Endometrial microvascular endothelial cells (primary cell): ENCODE results near the gene ARL2BP. TPM values are rescaled to one million over a fixed set of nuclear protein-coding genes. Genes with fewer than 3 reads are reported as not detected.

Experiments
- in situ Hi-C: cut with HindIII; loops from 2 replicates; pipeline ENCODE4 v1.10.0; 2017; ENCODE audit warnings: low sequenced_read_pairs, low pct_unique_long_range_greater_than_20kb; ENCODE audit errors: inconsistent ontology term
- total RNA-seq: library from RNA; depleted of rRNA; stranded (reverse); fragments of >200 nt; gene quantifications from one replicate; pipeline ENCODE4 v1.2.3, GENCODE V29; 2015; ENCODE audit errors: inconsistent ontology term

Gene ARL2BP
- total RNA-seq, 1 donor from 2014 or later: 132 TPM

- in situ Hi-C loops: no loop called here
Observed at GRCh38 chr16:57300387-57301125, 55.5 kb downstream of the ARL2BP start.

- in situ Hi-C loops: no loop called here
Observed at GRCh38 chr16:57301126-57301817, 56.2 kb downstream of the ARL2BP start.

Other genes starting within 250 kb of the ARL2BP start
- gene CPNE2, start 152.7 kb upstream of the ARL2BP start, total RNA-seq: 87.9 TPM
- gene PSME3IP1, start 59.2 kb upstream of the ARL2BP start, total RNA-seq: 34.1 TPM
- 37.4 TPM for gene RSPRY1, start 58.9 kb upstream of the ARL2BP start, total RNA-seq
- gene PLLP, start 39.4 kb downstream of the ARL2BP start, total RNA-seq: 0.56 TPM
- gene CCL22, start 113.5 kb downstream of the ARL2BP start, total RNA-seq: not detected
- gene CX3CL1, start 127.2 kb downstream of the ARL2BP start, total RNA-seq: 1.0 TPM
- not detected for gene CCL17, start 159.5 kb downstream of the ARL2BP start, total RNA-seq
- 87.3 TPM for gene CIAPIN1, start 202.1 kb downstream of the ARL2BP start, total RNA-seq
- gene COQ9, start 202.2 kb downstream of the ARL2BP start, total RNA-seq: 52.5 TPM
- 114 TPM for gene POLR2C, start 217.4 kb downstream of the ARL2BP start, total RNA-seq
- gene DOK4, start 241.2 kb downstream of the ARL2BP start, total RNA-seq: 13.5 TPM